ENCODE results near the gene KATNBL1. TPM values are rescaled to one million over a fixed set of nuclear protein-coding genes. Genes with fewer than 3 reads are reported as not detected.
"Not testable (repeated sequence)": the region's sequence is repeated elsewhere in the genome, so short reads cannot be mapped to it uniquely, and the experiment has no call there.

Gene KATNBL1
- total RNA-seq, 1 experiment from 2014 or later: 44.6 TPM

GRCh38 chr15:34158355-34158754, 51.5 kb downstream of the KATNBL1 start:
- H3K4me3 ChIP-seq (ENCODE audit: insufficient read depth, low read depth, low read length): no peak overlapping the region
- H3K27me3 ChIP-seq (ENCODE audit: control insufficient read depth, insufficient read depth, low read length): no peaks in the 10 kb centered on the region
- no peaks in the 10 kb centered on the region for H3K36me3 ChIP-seq (replicated peaks; ENCODE audit: control insufficient read depth, insufficient read depth, low read length)
- no peak for DNase-seq

DNA sequence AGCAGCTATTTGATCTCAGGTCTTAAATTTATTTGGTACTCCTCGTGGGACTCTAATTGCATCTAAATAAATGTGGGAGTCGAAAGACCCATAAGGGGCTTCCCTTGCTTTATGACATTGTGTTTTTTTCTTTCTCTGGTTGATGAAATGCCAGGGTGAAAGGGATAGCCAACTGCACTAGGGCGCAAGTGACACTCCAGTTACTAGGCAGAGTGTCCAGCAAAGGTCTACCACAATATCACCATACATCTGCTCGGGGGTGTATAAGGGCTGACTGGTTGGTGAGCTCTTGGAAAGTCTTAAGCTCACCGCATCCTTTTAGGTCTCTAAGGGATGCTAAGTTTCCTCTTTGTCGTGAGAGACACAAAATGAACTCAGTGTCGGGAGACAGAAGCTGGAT, 54.0 kb downstream of the KATNBL1 start:
- H3K27me3 ChIP-seq (ENCODE audit: control insufficient read depth, insufficient read depth, low read length): no peaks in the 10 kb centered on the region
- no peak overlapping the region for H3K4me3 ChIP-seq (ENCODE audit: insufficient read depth, low read depth, low read length)
- 0 out of 2 replicates have a peak, but pooled peaks cover 1% of the 10 kb centered on the region for H3K36me3 ChIP-seq (replicated peaks; ENCODE audit: control insufficient read depth, insufficient read depth, low read length)
- no peak for DNase-seq

DNA sequence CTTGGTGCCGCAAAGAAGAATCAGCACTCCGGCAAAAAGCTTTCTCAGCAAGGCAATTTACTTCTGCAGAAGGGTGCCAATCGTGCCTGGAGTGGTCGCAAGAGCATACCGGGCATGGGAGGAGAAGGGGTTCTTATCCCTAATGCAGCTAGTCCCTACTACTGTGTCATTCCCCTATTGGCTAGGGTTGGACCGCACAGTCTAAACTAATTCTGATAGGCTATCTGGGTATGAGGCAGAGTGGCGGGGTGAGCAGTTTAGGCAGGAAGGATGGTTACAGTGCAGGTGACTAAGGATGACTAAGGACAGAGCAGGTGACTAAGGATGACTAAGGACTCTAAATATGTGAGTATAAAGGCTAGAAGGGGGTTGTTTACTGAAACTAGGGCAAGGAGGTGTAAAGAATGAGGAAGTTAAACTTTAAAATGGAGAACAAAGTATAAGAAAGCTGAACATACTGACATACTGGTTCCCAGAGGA, 55.1 kb downstream of the KATNBL1 start:
- H3K4me3 ChIP-seq (ENCODE audit: insufficient read depth, low read depth, low read length): no peak overlapping the region

DNA sequence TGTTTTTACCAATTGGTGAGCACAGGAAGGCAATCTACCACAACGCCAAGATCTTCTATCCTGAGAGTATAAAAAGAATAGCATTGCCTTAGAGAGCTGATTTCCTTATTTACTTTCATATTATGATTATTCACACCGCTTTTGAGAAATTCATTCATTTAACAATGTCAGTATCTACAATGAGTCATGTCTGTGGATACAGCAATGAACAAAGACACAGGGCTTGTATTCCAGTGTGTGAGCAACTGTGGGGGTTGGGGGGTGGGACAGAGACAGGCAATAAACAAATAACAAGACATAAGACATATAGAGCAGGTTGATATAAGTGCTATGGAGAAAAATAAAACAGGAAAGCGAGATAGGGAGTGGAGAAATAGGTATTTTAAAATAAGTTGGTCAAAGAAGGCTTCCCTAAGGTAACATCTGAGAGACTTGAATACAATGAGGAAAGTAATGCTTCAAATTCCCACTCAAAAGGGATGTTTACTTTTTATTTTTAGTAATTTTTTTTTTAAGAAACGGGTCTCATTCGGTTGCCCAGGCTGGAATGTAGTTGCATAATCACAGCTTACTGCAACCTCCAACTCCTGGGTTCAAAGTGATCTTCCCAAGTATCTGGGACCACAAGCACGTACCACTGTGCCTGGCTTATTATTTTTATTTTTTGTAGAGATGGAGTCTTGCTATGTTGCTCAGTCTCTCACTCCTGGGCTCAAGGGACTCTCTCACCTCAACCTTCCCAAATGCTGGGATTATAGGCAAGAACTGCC, 62.3 kb downstream of the KATNBL1 start:
- Histone ChIP-seq H3K36me3 (replicated peaks; ENCODE audit: control insufficient read depth, insufficient read depth, low read length) (peaks cover 4% of the 10 kb centered on the region; the same call in 1 of the 2 replicates), H3K4me3 (ENCODE audit: insufficient read depth, low read depth, low read length) (no peak overlapping the region), H3K27me3 (ENCODE audit: control insufficient read depth, insufficient read depth, low read length) (no peaks in the 10 kb centered on the region)
- no peak for DNase-seq

More for the DNA sequence above, 55.1 kb downstream of the KATNBL1 start:
- Histone ChIP-seq H3K27me3 (ENCODE audit: control insufficient read depth, insufficient read depth, low read length) (no peaks in the 10 kb centered on the region), H3K36me3 (replicated peaks; ENCODE audit: control insufficient read depth, insufficient read depth, low read length) (0 out of 2 replicates have a peak, but pooled peaks cover 4% of the 10 kb centered on the region)
- no peak for DNase-seq

GRCh38 chr15:34133511-34133910, 76.4 kb downstream of the KATNBL1 start:
- no peaks in the 10 kb centered on the region for H3K36me3 ChIP-seq (replicated peaks; ENCODE audit: control insufficient read depth, insufficient read depth, low read length)
- no peaks in the 10 kb centered on the region for H3K27me3 ChIP-seq (ENCODE audit: control insufficient read depth, insufficient read depth, low read length)
- DNase-seq: no peak
- H3K4me3 ChIP-seq (ENCODE audit: insufficient read depth, low read depth, low read length): no peak overlapping the region

DNA sequence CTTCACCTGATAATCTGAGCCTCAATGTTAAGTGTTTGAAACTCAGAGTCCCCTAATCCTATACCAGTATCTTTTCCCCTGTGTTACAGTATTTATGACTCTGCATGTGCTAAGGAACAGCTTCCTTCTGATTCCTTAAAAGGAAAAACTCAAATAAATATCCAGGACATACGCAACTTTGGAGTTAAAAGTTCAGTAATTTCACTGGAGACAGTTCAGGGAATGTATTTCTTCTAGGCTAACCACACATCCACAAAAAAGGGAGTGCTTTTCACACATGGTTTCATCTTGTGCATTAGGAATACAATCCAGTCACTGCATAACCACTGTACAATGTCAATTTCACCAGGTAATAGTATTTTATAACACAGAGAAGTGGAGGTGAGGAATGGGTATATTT, 77.0 kb downstream of the KATNBL1 start:
- no peak for DNase-seq
- Histone ChIP-seq H3K27me3 (ENCODE audit: control insufficient read depth, insufficient read depth, low read length) (no peaks in the 10 kb centered on the region), H3K36me3 (replicated peaks; ENCODE audit: control insufficient read depth, insufficient read depth, low read length) (no peaks in the 10 kb centered on the region), H3K4me3 (ENCODE audit: insufficient read depth, low read depth, low read length) (no peak overlapping the region)

DNA sequence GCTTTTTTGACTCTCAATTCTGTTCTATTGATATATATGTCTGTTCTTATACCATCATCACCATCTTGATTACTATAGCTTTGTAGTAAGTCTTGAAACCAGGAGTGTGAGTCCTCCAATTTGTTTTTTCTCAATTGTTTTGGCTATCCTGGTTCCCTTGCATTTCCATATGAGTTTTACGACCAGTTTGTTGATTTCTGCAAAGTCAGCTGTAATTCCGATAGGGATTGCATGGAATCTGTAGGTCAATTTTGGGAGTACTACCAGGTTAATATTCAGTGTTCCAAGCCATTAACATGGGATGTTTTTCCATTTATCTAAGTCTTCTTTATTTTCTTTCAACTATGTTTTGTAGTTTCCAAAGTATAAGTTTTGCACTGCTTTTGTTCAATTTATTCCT, 81.0 kb downstream of the KATNBL1 start:
- Histone ChIP-seq H3K4me3 (ENCODE audit: insufficient read depth, low read depth, low read length) (no peak overlapping the region), H3K36me3 (replicated peaks; ENCODE audit: control insufficient read depth, insufficient read depth, low read length) (no peaks in the 10 kb centered on the region), H3K27me3 (ENCODE audit: control insufficient read depth, insufficient read depth, low read length) (no peaks in the 10 kb centered on the region)
- no peak for DNase-seq

DNA sequence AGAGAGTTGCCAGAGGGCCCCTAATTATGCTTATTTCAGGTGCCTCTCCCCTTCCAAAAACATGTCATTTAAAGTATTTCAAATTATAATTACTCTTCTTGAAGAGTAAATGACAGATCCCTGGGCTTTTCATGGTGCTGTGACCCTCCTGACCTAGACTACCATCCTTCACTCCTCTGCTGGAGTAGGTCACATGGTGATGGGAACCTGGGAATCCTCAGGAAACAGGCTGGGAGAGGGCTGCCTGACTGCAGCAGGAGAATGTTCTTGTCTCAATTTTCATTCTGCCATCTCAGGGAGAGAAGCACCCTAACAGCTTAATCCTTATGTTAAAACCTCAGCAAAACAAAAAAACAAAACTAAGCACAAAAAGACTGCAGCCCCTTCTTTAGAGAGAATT, 83.4 kb downstream of the KATNBL1 start:
- Histone ChIP-seq H3K36me3 (replicated peaks; ENCODE audit: control insufficient read depth, insufficient read depth, low read length) (no peaks in the 10 kb centered on the region), H3K4me3 (ENCODE audit: insufficient read depth, low read depth, low read length) (no peak overlapping the region), H3K27me3 (ENCODE audit: control insufficient read depth, insufficient read depth, low read length) (no peaks in the 10 kb centered on the region)
- peak; percentile 32 for DNase-seq

DNA sequence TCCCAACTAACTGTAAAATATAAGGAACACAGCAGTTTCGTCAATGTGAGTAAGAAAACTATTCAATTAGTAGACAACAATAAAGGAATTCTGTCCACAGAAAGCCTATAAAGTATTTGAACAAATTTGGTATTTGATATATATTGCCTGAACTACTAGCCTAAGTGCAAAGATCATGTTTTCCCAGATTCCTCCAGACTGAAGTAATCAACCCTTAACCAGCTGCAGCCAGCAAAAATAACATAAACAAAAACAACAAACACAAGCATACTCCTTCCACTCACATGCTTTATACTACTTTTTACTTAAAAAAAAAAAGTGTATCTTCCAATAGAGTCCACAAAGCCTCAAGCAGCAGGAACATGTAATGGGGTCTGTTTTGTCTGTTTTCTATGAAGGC, 84.0 kb downstream of the KATNBL1 start:
- no peak overlapping the region for H3K4me3 ChIP-seq (ENCODE audit: insufficient read depth, low read depth, low read length)
- H3K27me3 ChIP-seq (ENCODE audit: control insufficient read depth, insufficient read depth, low read length): no peaks in the 10 kb centered on the region
- H3K36me3 ChIP-seq (replicated peaks; ENCODE audit: control insufficient read depth, insufficient read depth, low read length): no peaks in the 10 kb centered on the region
- no peak for DNase-seq

- no peak for DNase-seq
- Histone ChIP-seq H3K4me3 (ENCODE audit: insufficient read depth, low read depth, low read length) (no peak overlapping the region), H3K36me3 (replicated peaks; ENCODE audit: control insufficient read depth, insufficient read depth, low read length) (no peaks in the 10 kb centered on the region), H3K27me3 (ENCODE audit: control insufficient read depth, insufficient read depth, low read length) (no peaks in the 10 kb centered on the region)
Observed at GRCh38 chr15:34124651-34125050, 85.2 kb downstream of the KATNBL1 start.

- DNase-seq: no peak
- no peaks in the 10 kb centered on the region for H3K27me3 ChIP-seq (ENCODE audit: control insufficient read depth, insufficient read depth, low read length)
- no peak overlapping the region for H3K4me3 ChIP-seq (ENCODE audit: insufficient read depth, low read depth, low read length)
- H3K36me3 ChIP-seq (replicated peaks; ENCODE audit: control insufficient read depth, insufficient read depth, low read length): no peaks in the 10 kb centered on the region
Observed at GRCh38 chr15:34122771-34123183, 87.1 kb downstream of the KATNBL1 start.

DNA sequence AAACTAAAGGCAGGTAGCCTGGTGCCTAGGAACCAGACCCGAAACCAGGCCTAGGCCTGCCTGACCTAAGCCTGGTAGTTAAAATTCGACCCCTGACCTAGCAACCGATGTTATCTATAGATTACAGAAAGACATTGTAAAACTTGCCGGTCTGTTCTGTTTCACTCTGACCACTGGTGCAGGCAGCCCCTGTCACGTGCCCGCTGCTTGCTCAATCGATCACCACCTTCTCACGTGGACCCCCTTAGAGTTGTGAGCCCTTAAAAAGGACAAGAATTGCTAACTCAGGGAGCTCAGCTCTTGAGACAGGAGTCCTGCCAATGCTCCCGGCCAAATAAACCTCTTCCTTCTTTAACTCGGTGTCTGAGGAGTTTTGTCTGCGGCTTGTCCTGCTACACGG, 88.1 kb downstream of the KATNBL1 start:
- DNase-seq; H3K27me3 ChIP-seq (ENCODE audit: control insufficient read depth, insufficient read depth, low read length); H3K4me3 ChIP-seq (ENCODE audit: insufficient read depth, low read depth, low read length); H3K36me3 ChIP-seq (replicated peaks; ENCODE audit: control insufficient read depth, insufficient read depth, low read length): not testable (repeated sequence)

- H3K4me3 ChIP-seq (ENCODE audit: insufficient read depth, low read depth, low read length); H3K27me3 ChIP-seq (ENCODE audit: control insufficient read depth, insufficient read depth, low read length); DNase-seq; H3K36me3 ChIP-seq (replicated peaks; ENCODE audit: control insufficient read depth, insufficient read depth, low read length): not testable (repeated sequence)
Observed at GRCh38 chr15:34120420-34120819, 89.5 kb downstream of the KATNBL1 start.

DNA sequence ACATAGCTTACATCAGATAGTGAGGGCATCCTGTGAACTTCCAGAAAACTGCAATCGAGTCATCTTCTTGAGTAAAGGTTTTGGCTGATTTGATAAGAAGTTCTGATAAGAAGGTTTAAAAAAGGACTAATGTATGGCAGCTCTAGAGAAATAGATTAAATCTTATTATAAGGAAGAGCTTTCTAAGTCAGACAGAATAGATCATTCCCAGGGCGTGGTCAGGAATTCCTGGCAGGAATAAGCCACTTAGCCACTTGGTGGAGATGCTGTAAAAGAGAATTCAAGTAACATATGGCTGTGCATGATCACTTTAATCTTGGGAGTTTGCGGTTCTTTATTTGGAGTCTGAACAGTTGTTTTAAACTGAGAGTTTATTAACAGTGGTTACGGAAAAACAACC, 90.6 kb downstream of the KATNBL1 start:
- Histone ChIP-seq H3K4me3 (ENCODE audit: insufficient read depth, low read depth, low read length) (no peak overlapping the region), H3K27me3 (ENCODE audit: control insufficient read depth, insufficient read depth, low read length) (no peaks in the 10 kb centered on the region), H3K36me3 (replicated peaks; ENCODE audit: control insufficient read depth, insufficient read depth, low read length) (no peaks in the 10 kb centered on the region)
- DNase-seq: no peak

DNA sequence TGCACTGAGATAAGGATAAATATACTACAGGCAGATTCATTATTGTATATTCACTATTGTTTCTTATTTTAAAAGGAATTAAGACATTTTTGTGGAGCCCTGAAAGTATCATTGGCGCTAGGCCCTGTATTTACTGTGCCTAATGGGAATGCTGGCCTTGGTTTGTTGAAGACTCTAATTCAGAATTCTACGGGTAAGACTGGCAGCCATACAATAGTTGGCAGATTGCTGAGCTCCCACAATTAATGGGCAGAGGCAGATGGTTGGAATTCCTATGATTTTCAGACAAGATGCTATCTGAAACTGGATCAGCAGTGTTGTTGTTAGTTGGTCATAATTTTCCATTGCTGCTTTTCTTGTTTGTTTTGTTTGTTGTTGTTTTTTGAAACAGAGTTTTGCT, 93.3 kb downstream of the KATNBL1 start:
- Histone ChIP-seq H3K36me3 (replicated peaks; ENCODE audit: control insufficient read depth, insufficient read depth, low read length) (no peaks in the 10 kb centered on the region), H3K4me3 (ENCODE audit: insufficient read depth, low read depth, low read length) (no peak overlapping the region), H3K27me3 (ENCODE audit: control insufficient read depth, insufficient read depth, low read length) (no peaks in the 10 kb centered on the region)
- no peak for DNase-seq
